HG02571 (cell line): ENCODE measurements around the gene CHMP4A.
A peak's percentile ranks its signal among the peaks of the same experiment; 100 is the strongest.

ENCODE experiments used
- ATAC-seq: cut with Tn5 transposase; IDR thresholded peaks from one replicate; pipeline ENCODE4 v1.9.1; 2021; ENCODE audit warnings: mild to moderate bottlenecking, moderate library complexity; ENCODE audit not compliant: unreplicated experiment

The CHMP4A gene

DNA sequence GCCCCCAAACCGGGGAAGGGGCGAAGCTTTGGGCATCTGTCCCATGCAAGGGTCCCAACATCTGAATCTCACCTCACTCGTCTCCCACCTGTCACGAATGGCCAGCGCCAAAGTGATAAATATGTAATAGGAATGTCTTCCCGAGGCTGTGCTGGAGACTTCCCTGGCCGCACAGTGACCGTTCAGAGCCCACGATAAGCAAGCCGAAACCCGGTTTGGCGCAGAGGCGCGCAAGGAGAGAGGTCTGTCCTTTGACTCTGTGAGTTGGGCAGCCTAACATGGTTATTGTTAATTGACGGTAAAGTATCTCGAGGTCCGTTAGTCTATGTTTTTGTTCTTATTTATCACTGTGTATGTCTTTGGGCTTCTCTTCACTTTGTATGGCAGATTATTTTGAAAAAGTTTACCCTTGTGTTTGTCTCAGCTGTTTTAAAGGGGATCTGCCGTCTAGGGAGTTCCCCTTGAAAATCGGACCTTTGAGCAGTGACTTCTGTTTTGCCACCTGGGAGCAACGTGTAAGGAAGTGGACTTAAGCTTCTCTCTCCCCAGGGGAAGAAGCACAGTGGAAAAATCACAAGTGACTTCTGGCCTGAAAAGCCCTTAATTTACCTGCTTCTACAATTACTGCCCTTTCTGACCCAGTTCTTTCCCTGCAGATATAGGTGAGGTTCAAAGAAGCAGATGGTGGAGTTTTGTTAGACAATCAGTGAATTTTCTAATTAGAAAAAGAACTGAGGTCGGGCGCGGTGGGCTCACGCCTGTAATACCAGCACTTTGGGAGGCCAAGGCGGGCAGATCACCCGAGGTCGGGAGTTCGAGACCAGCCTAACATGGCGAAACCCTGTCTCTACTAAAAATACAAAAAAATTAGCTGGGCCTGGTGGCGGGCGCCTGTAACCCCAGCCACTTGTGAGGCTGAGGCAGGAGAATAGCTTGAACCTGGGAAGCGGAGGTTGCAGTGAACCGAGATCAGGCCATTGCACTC is 16.9 kb downstream of the CHMP4A start:
- peak; percentile 24 for ATAC-seq

DNA sequence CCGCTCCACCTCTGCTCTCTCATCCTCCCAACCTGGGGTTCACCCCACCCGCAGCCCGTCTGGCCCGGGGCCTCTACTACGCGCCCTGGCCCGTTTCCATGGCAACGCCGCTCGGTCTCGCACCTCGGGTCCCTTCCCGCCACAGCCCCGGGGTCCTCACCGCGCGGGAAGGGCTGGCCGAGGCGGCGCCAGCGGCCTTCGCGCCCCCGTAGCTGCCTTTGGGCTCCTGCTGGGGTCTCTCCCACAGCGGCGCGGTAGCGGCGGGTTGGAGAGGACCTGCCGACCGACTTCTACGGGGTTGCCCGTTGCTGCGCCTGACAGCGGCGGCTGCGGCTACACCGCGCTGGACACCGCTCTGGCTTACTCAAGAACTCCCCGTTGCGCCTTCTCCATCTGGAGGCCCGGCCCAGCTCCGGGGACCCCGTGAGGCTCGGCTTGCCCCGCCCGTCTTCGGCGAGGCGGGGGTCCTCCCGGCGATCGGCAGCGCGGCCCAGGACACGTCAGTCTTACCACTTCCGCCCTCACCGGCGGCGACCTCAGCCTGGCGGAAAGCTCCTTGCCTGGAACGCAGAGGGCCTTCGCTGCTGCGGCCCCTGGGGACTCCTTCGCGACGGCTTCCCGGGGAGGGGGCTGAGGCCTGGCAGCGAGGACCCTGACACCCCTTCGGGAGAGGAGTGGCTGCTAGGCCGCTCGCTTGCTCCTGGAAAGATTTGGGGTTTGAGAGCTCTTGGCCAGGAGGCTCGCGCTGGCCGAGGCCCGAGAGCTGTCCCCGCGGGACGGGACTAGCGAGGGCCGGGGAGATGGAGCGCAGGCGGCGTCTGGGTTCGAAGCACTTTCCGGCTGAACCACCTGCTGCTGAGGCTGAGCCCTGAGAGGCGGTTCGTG is 17.9 kb downstream of the CHMP4A start, which contains the start of gene TM9SF1:
Gene TM9SF1 (minus strand): TSS at position 256 of the 885 bp plus-strand sequence. CDS start 422 bp downstream, outside the sequence.
- ATAC-seq = peak; percentile 74

DNA sequence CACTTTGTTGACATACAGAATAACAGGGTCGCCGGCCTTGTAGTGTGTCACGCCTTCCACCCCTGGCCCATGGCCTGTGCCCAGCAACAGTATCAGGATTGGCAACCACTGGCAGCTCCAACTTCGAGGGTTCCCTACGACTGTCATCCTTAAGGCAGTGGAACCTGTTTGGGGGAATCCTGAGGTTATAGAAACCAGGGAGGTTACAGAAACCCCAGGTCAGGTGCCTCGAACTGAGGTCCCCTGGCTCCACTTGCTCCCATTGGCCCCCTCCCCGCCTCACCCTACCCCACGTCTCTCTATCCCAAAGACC is 18.5 kb downstream of the CHMP4A start:
- ATAC-seq = no peak

DNA sequence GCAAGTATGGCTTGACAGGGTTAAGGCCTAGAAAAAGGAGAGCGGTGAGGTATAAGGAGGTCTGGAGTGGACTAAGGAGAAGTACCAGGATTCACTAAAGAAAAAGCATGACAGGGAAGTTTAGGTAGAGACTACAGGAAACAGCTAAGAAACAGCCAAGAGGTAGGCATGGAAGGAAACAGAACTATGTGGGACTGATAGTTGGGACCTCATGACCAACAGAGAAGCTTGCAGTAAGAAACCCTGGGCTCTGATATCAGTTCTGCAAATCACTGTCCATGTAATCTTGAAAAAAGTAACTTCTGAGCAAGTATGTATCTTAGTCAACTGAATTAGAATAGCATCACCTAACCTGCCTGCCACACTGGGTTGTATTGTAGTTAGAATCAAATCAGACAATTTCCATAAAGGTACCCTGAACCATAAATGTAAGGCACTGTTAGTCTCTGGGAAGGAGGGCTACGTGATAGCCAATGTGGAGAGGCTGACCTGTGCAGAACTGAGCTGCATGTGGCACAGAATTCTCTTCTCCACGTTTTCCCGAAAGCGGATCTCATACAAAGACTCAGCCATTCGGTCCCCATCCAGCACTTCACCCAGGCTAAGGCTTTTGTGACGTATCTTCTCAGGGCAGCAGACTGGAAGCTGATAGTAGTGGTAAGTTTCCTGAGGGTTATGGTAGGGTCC is 19.0 kb downstream of the CHMP4A start:
- no peak for ATAC-seq

DNA sequence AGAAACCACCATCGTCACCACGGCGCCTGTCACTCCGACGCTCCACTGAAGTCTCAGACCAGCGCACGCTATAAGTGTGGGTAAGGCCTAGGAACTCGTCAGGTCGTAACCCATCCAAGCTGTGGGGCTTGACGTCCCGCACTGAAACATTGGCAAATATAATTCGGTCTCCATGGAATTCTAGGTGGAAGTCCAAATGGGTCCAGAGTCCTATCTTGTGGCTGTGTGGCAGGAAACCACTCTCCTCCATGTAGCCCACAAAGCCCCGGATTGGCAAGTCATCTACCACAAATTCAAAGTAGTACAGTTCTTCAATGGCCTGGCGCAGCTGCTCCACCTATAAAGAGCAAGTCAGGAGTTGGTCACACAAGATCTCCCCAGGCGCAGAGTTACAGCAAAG is 20.4 kb downstream of the CHMP4A start:
- ATAC-seq = no peak

DNA sequence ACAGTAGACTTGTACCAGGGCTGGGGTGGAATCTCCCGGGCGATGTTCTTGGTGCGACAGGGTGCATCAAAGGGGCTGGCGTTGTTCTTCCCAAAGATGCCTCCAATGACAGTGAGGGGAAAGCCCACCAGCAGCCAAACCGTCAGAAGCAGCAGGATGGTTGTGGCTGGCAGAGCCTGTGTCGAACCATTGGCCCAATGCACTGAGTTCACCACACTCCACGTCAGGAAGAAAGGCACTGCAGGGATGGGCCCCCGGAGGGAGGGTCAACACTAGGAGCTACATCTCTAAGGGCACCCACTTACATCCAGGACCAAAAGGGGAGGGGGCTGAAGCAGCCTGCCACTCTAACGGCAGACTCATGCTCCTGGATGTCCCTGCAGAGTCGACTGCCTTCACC is 22.9 kb downstream of the CHMP4A start:
- no peak for ATAC-seq

DNA sequence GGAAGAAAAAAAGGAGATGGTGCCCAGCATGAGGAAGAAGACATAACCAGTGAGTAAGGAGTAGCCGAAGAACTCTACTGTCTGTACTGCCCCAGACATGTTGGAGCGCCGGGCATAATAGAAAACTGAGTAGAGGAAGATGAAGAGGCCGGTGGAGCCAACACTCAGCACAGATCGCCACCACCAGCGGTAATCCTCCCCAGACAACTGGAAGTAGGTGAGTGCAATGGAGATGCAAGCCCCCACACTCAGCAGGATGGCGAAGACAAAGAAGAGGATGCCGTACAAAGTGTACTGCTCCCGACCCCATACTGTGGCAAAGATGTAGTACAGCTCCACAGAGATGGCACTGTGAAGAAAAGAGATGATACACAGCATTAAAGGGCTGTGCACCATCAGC is 23.8 kb downstream of the CHMP4A start:
- no peak for ATAC-seq

DNA sequence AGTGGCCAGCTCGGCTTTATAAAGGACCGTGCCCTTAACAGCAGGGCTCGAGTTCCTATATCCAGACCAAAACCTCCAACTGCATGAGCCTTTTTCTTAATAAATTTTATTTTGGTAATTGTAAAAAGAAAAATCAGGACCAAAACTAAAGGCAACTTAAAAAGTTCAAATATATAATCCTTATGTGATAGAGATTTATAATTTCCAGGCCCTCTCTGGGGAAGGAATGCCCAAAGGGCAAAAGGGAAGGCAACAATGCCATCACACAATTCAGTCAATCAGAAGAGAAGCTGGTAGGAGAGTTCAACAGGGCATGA is 24.3 kb downstream of the CHMP4A start:
- no peak for ATAC-seq

DNA sequence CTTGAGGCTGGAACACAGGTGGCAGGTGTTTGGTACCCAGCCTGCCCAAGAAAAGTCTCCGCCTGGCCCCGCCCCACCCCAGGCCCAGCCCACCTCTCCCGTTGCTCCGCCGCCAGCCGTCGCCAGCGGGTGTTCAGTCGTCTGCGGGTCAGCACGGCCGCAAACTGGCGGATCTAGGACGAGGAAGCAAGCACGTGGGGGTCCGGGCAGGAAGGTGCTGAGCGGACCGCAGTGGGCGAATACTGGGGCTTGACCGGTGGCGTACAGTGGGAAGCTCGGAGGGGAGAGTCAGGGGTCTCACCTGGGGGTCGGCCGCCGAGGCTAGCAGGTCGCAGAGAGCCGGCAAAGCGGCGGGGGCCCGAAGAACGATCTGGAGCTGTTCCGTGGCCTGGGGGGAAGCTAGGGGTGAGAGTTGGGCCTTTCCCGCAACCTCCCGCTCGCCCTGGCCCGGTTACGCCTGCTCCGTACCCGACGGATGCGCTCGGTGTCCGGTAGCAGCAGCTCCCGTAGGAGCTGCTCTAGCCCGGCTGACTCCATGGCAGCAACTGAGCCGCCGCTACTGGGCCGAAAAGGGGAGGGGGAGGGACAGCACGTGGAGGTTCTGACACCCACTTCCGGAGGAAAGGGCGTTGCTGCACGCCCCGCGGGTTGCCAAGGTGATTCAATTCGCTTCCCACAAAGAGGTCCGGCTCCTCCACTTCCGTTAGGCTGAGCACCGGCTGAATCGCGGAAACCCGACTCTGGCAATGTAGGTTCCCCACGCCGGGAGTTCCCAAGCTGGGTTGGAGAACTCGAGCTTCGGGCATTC is 24.8 kb downstream of the CHMP4A start, which contains the start of gene IPO4:
Gene IPO4 (minus strand): TSS at position 566 of the 808 bp plus-strand sequence. CDS start 29 bp downstream, at position 537.
- ATAC-seq = peak; percentile 86

DNA sequence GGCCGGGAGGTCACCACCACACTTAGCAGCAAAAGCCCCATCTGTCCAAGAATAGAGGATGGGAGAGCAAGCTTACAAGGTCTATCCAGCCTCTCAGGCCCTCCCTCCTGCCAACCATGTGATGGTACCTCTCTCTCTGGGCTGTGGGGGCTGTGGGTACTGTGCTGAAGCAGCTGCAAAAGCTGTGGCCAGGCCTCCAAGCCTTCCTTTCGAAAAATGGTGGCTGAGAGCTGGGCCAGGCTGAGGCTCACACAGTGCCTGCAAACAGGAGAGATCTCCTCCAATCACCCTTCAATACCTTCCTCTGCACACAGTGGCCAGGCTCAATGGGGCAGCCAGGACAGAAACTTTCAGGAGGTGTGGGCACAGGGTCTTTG is 25.8 kb downstream of the CHMP4A start:
- no peak for ATAC-seq

DNA sequence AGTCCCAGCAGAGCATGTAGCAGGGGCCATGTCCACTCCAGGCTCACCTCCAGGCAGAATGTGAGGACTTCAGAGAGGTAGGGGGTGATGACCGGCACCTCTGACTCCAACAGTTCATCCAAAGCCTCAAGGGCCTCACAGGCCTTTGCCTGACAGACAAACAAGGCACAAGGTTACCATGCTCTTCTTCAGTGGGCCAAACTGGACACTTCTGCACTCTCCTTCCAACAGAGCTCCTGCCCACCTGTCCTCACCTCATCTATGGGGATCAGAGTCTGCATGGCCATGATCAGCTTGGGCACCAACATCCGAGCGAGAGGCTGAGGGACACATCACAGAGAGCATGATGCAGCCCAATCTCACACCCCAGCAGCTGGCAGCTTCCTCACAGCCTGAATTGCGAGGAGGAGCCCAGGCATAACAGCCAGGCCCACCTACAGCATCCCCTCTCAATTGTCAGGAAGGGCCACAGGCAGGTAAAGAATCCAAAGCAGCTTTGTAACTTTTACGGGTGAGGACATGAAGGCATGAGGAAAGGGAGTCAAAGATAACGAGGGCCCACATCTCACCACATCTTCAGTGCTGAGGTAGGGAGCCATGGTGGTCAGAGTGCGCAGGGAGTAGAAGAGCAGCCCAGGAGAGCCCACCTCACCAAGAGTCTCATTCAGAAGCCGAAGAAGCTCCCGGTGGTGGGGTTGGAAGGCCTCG is 26.3 kb downstream of the CHMP4A start:
- ATAC-seq = no peak

DNA sequence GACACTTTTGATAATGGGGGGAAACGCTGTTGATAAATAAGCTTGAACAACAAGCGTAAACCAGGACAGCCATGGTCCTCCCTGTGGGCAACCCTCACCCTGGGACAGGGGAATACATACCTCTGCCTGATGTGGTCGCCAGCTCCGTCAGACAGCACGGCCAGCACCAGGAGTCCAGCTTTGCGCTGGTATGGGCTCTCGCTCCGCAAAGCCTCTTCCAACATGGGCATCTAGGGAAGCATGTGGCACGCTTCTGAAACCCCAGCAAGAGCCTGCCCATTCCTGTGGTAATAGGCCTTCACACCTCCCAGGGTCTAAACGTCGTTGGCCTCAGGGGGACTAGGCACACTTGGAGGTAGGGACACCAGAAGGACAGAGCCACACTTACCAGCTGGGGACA is 27.5 kb downstream of the CHMP4A start:
- ATAC-seq = no peak

DNA sequence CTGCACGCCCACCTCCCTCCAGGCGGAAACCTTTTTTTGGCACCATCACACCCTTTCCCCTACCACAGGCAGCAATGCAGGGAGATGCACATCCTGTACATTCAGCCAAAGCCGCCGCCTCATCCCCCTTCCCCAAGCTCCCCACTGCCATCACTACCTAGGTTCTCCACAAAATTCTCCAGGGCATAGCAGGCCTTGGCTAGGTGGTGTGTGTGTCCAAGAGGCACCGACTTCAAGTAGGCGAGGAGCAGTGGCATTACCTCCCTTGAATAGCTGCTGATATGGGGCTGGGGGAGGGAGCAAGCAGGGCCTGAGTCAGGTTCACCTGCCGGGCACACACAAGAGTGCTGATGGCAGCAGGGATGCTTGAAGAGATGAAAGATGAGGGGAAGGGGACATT is 28.3 kb downstream of the CHMP4A start:
- ATAC-seq = no peak

DNA sequence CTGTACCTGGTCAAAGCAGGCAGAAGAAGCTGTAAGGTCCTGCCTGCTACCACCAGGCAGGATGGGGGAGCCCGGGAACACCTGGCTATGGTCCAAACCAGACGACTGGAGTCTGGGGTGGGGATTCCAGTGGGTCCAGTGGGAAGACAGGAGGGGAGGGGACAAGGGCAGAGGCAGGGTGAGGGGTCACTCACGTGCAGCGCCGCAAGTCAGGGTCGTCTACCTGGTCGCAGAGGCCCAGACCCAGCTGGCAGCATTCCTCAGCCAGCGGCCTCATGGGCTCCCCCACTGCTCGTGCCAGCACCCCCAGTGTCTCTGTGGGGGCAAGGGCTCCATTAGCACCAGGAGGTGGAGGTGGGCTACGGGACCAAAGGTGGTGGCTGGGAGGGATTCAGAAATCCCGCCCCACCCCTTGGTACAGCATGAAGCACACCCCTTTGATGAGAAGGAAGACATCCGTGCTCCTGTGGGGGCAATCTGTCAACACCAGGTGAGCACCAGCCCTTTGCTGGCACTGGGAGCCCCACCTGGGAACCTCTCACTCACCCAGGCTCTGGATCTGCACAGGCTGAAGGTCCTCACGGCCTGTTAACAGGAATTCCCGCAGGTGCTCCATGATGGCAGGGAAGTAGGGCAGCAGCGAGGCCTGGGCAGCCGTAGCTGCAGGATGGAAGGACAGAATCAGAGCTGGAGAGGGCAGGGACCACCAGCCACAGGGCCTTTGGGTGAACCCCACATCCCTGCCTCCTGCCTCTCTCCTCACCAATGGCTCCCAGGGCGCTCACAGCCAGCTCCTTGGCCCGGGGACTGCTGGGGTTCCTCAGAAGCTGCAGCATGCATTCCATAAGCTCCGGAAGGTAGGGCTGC is 29.0 kb downstream of the CHMP4A start:
- no peak for ATAC-seq

DNA sequence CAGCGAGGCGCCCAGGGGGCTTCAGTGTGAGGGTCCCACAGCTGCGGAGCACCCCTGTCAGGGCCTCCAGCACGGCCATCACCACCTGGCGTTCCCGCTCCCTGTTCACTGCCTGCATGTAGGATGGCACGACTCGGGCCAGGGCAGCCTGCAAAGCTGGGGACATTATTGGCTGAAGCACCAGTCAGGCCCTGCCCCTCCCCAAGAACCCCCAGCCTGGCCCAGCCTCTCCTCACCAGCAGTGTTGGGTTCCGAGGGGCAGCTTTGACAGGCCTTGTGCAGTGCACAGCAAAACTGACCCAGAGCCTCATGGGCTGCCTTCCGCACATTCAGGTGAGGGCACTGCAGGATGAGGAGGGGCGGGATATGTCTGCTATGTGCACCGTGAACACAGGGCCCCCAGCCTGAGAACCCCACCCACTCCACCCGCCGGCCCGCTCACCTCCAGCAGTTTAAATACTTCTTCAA is 30.2 kb downstream of the CHMP4A start:
- ATAC-seq = no peak

DNA sequence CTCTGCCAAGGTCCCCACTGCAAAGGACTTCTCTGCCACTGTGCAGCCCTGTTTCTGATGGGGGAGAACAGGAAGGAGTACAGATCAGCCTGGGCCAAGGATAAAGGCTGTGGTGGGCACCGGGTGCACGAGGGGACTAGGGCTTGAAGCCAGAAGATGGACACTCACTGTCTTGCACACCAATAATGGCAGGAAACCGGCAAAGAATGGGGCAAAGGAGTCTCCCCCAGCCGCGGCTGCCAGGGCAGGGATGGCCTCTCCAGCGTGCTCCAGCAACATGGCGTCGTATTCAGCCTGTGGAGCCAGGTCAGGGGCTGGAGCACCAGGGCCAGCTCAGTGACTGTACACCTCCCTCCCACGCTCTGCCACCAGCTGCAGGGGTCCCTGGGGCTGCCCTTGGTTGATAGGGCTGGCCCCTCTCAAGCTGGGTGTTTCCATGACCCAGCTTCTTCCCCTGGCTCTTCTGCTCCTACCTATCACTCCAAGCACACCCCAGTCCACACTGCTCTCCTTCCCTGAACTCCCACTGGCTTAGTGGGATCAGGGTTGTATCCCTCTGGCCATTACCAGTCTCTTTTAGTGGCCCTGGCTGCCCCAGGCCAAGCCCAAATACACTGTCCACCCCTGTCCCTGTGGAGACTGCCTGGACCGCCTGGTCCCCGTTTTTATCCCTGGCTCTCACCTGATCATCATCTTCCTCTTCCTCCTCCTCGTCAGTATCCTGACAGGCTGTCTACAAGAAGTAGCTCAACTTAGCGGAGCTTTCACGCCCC is 31.0 kb downstream of the CHMP4A start:
- no peak for ATAC-seq

DNA sequence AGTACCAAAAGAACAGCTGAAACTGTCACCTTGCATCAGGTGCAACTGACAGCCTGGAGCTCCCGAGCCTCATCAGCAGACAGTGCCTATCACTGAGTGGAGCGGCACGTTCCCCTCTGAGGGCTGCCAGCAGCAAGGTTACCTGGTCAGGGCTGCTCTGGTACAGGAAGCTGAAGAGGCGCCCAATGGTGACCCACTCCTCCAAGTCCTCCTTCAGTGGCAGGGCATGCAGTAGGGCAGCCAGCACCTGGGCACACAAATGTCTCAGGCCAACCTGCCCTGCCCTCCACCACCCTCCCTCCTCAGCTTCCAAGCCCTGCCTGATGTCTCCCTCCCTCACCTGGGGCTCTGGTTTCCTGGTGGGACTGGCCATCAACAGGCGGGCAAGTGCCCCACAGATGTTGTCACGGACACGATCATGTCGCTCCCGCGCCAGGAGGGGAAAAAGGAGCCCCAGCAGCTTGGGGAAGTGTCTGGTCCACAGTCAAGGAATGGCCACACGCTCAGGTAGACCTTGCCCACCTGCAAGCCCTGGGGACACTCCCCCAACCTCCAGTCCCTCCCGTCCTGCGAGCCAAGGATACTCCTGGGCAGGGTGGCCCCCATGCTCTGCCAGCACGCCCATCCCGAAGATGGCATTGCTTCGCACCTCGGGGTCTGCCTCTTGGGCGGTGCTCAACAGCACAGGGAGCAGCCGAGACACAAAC is 31.8 kb downstream of the CHMP4A start:
- no peak for ATAC-seq
